ENCODE results near the gene KRT72. TPM values are rescaled to one million over a fixed set of nuclear protein-coding genes. Genes with fewer than 3 reads are reported as not detected.

The KRT72 gene
- polyA plus RNA-seq, 6 donors from 2014 or later, result not detected

- Mint-ChIP-seq H3K4me3 (no peak overlapping the region), H3K27me3 (peaks cover 4 to 42% (median 12%) of the 10 kb centered on the region in 3 donors), H3K36me3 (peaks cover 0 to 8% of the 10 kb centered on the region in 2 donors), H3K4me1 (no peaks in the 10 kb centered on the region), H3K9me3 (peaks cover 0 to 21% (median 0%) of the 10 kb centered on the region in 7 donors), H3K27ac (no peak overlapping the region)
- ATAC-seq (ENCODE audit: low read depth in 2 of 2), result no peak
- no peak for DNase-seq
These were observed 26.3 kb upstream of the KRT72 start for GRCh38 chr12:52627395-52628110.

GRCh38 chr12:52622349-52622748 is 21.1 kb upstream of the KRT72 start:
- Mint-ChIP-seq H3K36me3 (peaks cover 0 to 9% of the 10 kb centered on the region in 2 donors), H3K27ac (no peak overlapping the region), H3K9me3 (peaks cover 0 to 23% (median 3%) of the 10 kb centered on the region in 7 donors), H3K4me3 (no peak overlapping the region), H3K27me3 (peaks cover 10 to 25% (median 16%) of the 10 kb centered on the region in 3 donors), H3K4me1 (no peaks in the 10 kb centered on the region)
- ATAC-seq (ENCODE audit: low read depth in 2 of 2) (no peak), DNase-seq (no peak)

- H3K27ac Mint-ChIP-seq, result no peak overlapping the region
These were observed 17.6 kb upstream of the KRT72 start for GRCh38 chr12:52618866-52619265.

GRCh38 chr12:52618216-52618615 is 17.0 kb upstream of the KRT72 start, which contains the start of gene KRT73:
KRT73 (minus strand) TSS chr12:52618559; CDS start chr12:52618524, 35 bp downstream.
- H3K27ac Mint-ChIP-seq, result no peak within 1 kb of the TSS
- H3K4me3 Mint-ChIP-seq, result no peak within 1 kb of the TSS

More at GRCh38 chr12:52618866-52619265, 17.6 kb upstream of the KRT72 start:
- peaks cover 16 to 48% (median 37%) of the 10 kb centered on the region in 3 donors for H3K27me3 Mint-ChIP-seq
- H3K9me3 Mint-ChIP-seq, result peaks cover 0 to 15% (median 3%) of the 10 kb centered on the region in 7 donors
- H3K36me3 Mint-ChIP-seq, result peaks cover 0 to 9% of the 10 kb centered on the region in 2 donors
- ATAC-seq (ENCODE audit: low read depth in 2 of 2), result no peak
- no peak overlapping the region for H3K4me3 Mint-ChIP-seq
- no peak for DNase-seq
- no peaks in the 10 kb centered on the region for H3K4me1 Mint-ChIP-seq

GRCh38 chr12:52617403-52617785 is 16.1 kb upstream of the KRT72 start:
- H3K4me3 Mint-ChIP-seq, result no peak overlapping the region
- ATAC-seq (ENCODE audit: low read depth in 2 of 2) (no peak), DNase-seq (no peak)
- no peaks in the 10 kb centered on the region for H3K36me3 Mint-ChIP-seq
- no peaks in the 10 kb centered on the region for H3K4me1 Mint-ChIP-seq
- H3K27ac Mint-ChIP-seq, result no peak overlapping the region
- peaks cover 20 to 53% (median 39%) of the 10 kb centered on the region in 3 donors for H3K27me3 Mint-ChIP-seq
- H3K9me3 Mint-ChIP-seq, result peaks cover 0 to 3% (median 0%) of the 10 kb centered on the region in 7 donors

More at GRCh38 chr12:52618216-52618615, 17.0 kb upstream of the KRT72 start, which contains the start of gene KRT73:
- Mint-ChIP-seq H3K9me3 (peaks cover 0 to 9% (median 3%) of the 10 kb centered on the region in 7 donors), H3K36me3 (peaks cover 0 to 8% of the 10 kb centered on the region in 2 donors), H3K4me1 (no peaks in the 10 kb centered on the region), H3K27me3 (peaks cover 16 to 53% (median 39%) of the 10 kb centered on the region in 3 donors)
- ATAC-seq (ENCODE audit: low read depth in 2 of 2) (no peak), DNase-seq (no peak)

GRCh38 chr12:52616680-52617402 is 15.6 kb upstream of the KRT72 start:
- DNase-seq (no peak), ATAC-seq (ENCODE audit: low read depth in 2 of 2) (no peak)
- no peak overlapping the region for H3K27ac Mint-ChIP-seq
- H3K9me3 Mint-ChIP-seq, result peaks cover 0 to 3% (median 0%) of the 10 kb centered on the region in 7 donors
- no peak overlapping the region for H3K4me3 Mint-ChIP-seq
- H3K27me3 Mint-ChIP-seq, result peaks cover 24 to 55% (median 41%) of the 10 kb centered on the region in 3 donors
- H3K4me1 Mint-ChIP-seq, result no peaks in the 10 kb centered on the region
- no peaks in the 10 kb centered on the region for H3K36me3 Mint-ChIP-seq

- Mint-ChIP-seq H3K4me3 (no peak overlapping the region), H3K36me3 (no peaks in the 10 kb centered on the region), H3K4me1 (no peaks in the 10 kb centered on the region), H3K9me3 (peaks cover 0 to 3% (median 0%) of the 10 kb centered on the region in 7 donors), H3K27me3 (peaks cover 26 to 62% (median 44%) of the 10 kb centered on the region in 3 donors), H3K27ac (no peak overlapping the region)
- DNase-seq, result no peak
- ATAC-seq (ENCODE audit: low read depth in 2 of 2), result no peak
These were observed 14.6 kb upstream of the KRT72 start for GRCh38 chr12:52615912-52616311.

GRCh38 chr12:52615208-52615868 is 14.1 kb upstream of the KRT72 start:
- Mint-ChIP-seq H3K27ac (no peak overlapping the region), H3K27me3 (peaks cover 20 to 62% (median 44%) of the 10 kb centered on the region in 3 donors)
- DNase-seq, result no peak

GRCh38 chr12:52614381-52615207 is 13.3 kb upstream of the KRT72 start:
- peaks cover 20 to 62% (median 49%) of the 10 kb centered on the region in 3 donors for H3K27me3 Mint-ChIP-seq
- no peaks in the 10 kb centered on the region for H3K4me1 Mint-ChIP-seq
- no peak overlapping the region for H3K4me3 Mint-ChIP-seq
- H3K9me3 Mint-ChIP-seq, result no peaks in the 10 kb centered on the region
- no peak overlapping the region for H3K27ac Mint-ChIP-seq
- no peaks in the 10 kb centered on the region for H3K36me3 Mint-ChIP-seq
- DNase-seq, result no peak
- no peak for ATAC-seq (ENCODE audit: low read depth in 2 of 2)

More at GRCh38 chr12:52615208-52615868, 14.1 kb upstream of the KRT72 start:
- no peaks in the 10 kb centered on the region for H3K36me3 Mint-ChIP-seq
- H3K4me3 Mint-ChIP-seq, result no peak overlapping the region
- no peaks in the 10 kb centered on the region for H3K9me3 Mint-ChIP-seq
- no peak for ATAC-seq (ENCODE audit: low read depth in 2 of 2)
- H3K4me1 Mint-ChIP-seq, result no peaks in the 10 kb centered on the region

- H3K4me3 Mint-ChIP-seq, result no peak overlapping the region
- no peaks in the 10 kb centered on the region for H3K9me3 Mint-ChIP-seq
- H3K27me3 Mint-ChIP-seq, result peaks cover 22 to 62% (median 54%) of the 10 kb centered on the region in 3 donors
- H3K36me3 Mint-ChIP-seq, result no peaks in the 10 kb centered on the region
- DNase-seq (no peak), ATAC-seq (ENCODE audit: low read depth in 2 of 2) (no peak)
- H3K4me1 Mint-ChIP-seq, result no peaks in the 10 kb centered on the region
- no peak overlapping the region for H3K27ac Mint-ChIP-seq
These were observed 12.2 kb upstream of the KRT72 start for GRCh38 chr12:52613384-52614030.

GRCh38 chr12:52612431-52613383 is 11.4 kb upstream of the KRT72 start:
- H3K36me3 Mint-ChIP-seq, result no peaks in the 10 kb centered on the region
- no peak for DNase-seq
- H3K4me3 Mint-ChIP-seq, result no peak overlapping the region
- no peaks in the 10 kb centered on the region for H3K9me3 Mint-ChIP-seq
- ATAC-seq (ENCODE audit: low read depth in 2 of 2), result no peak
- peaks cover 22 to 67% (median 57%) of the 10 kb centered on the region in 3 donors for H3K27me3 Mint-ChIP-seq
- no peaks in the 10 kb centered on the region for H3K4me1 Mint-ChIP-seq
- H3K27ac Mint-ChIP-seq, result no peak overlapping the region

Data from naive B cell (primary cell).